Fibroblast of skin of scalp (primary cell): ENCODE measurements around the gene NEK11. TPM values are rescaled to one million over a fixed set of nuclear protein-coding genes. Genes with fewer than 3 reads are reported as not detected.

Experiments used
- DNase-seq: peaks from one replicate; pipeline ENCODE4 v3.0.0-alpha.2; 2013
- polyA plus RNA-seq, 2 experiments: library from polyadenylated mRNA; unstranded; fragments of 120-200 nt; gene quantifications; one replicate each; pipeline ENCODE4 v1.2.1, GENCODE V29; 2013; ENCODE audit not compliant: insufficient read length in 2 of 2

NEK11 gene
- 2.4 TPM for polyA plus RNA-seq (2013, experiment 1 of 2; ENCODE audit: insufficient read length)
- polyA plus RNA-seq (2013, experiment 2 of 2; ENCODE audit: insufficient read length) = 2.8 TPM

GRCh38 chr3:131026321-131027151 is at the start of gene NEK11, which contains the start of gene ASTE1:
NEK11 (plus strand) TSS chr3:131026877; CDS start chr3:131029709, 2,832 bp downstream.
ASTE1 (minus strand) TSS chr3:131026825; CDS start chr3:131025306, 1,519 bp downstream.
- peak; percentile 86 for DNase-seq

- DNase-seq = no peak
These were observed 47.6 kb upstream of the NEK11 start for GRCh38 chr3:130979117-130979516.

- no peak for DNase-seq
These were observed 45.2 kb upstream of the NEK11 start for GRCh38 chr3:130981469-130981868.

- DNase-seq = no peak
These were observed 36.4 kb upstream of the NEK11 start for GRCh38 chr3:130990282-130990681.

GRCh38 chr3:130991126-130991525 is 35.6 kb upstream of the NEK11 start:
- DNase-seq = no peak

GRCh38 chr3:130992344-130992743 is 34.3 kb upstream of the NEK11 start:
- DNase-seq = no peak

GRCh38 chr3:130997289-130997688 is 29.4 kb upstream of the NEK11 start:
- DNase-seq = peak; percentile 2

- no peak for DNase-seq
These were observed 25.6 kb upstream of the NEK11 start for GRCh38 chr3:131001071-131001470.

- no peak for DNase-seq
These were observed 22.1 kb upstream of the NEK11 start for GRCh38 chr3:131004603-131005002.

GRCh38 chr3:131007256-131007655 is 19.4 kb upstream of the NEK11 start:
- DNase-seq = no peak

- no peak for DNase-seq
These were observed 18.9 kb upstream of the NEK11 start for GRCh38 chr3:131007782-131008181.

GRCh38 chr3:131008326-131008725 is 18.4 kb upstream of the NEK11 start:
- DNase-seq = no peak

- no peak for DNase-seq
These were observed 17.0 kb upstream of the NEK11 start for GRCh38 chr3:131009698-131010097.

- no peak for DNase-seq
These were observed 7.7 kb upstream of the NEK11 start for GRCh38 chr3:131018970-131019369.

GRCh38 chr3:131020122-131020693 is 6.5 kb upstream of the NEK11 start:
- no peak for DNase-seq

GRCh38 chr3:131025539-131025938 is 1.1 kb upstream of the NEK11 start:
- no peak for DNase-seq

GRCh38 chr3:131028844-131029243 is 2.2 kb downstream of the NEK11 start:
- no peak for DNase-seq

GRCh38 chr3:131031660-131032059 is 5.0 kb downstream of the NEK11 start:
- DNase-seq = no peak

GRCh38 chr3:131033480-131034080 is 6.9 kb downstream of the NEK11 start:
- DNase-seq = peak; percentile 59

GRCh38 chr3:131036200-131036816 is 9.6 kb downstream of the NEK11 start:
- DNase-seq = peak; percentile 38

GRCh38 chr3:131036986-131037385 is 10.3 kb downstream of the NEK11 start:
- peak; percentile 53 for DNase-seq

GRCh38 chr3:131038326-131038725 is 11.6 kb downstream of the NEK11 start:
- no peak for DNase-seq
